ENCODE results near the gene PI4KB. TPM values are rescaled to one million over a fixed set of nuclear protein-coding genes. Genes with fewer than 3 reads are reported as not detected.

PI4KB gene
- total RNA-seq, 2 experiments from 2014 or later: 38.0 to 50.6 TPM

DNA sequence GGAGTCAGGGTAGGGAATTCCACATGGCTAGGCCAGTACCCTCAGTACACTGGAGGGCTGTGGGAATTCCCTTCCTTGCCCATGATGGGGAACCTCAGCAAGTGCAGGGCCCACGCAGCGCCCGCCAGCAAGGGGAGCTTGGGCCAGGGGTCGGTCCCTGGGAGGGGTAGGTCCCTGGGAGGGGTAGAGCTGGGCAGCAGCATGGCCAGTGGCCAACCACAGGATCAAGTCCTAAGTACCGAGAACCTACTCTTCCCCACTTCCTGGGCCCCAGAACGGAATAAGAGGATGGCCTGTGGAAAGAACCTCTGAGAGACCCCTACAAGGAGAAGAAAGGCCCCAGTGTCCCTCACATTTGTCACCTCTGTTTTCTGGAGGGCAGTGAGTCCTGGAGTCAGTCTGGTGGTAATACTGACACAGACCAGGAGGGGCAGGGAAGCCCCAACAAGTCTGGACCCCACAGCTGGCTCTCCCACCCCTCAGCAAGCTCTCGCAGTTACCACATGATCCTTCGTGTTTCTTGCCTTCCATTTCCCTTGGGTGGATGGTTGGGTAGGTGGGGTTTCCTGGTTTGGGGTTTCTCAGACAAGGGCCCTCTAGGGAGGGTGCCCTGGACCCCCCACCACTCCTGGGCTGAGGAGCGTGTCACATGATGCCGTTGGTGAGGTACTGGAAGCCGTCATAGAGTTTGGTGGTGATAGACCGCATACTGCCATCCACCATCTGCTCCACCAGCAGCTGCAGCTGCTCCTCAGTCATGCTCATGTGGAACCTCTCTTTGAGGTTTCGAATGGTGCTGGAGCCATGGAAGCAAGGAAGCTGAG is 34.8 kb downstream of the PI4KB start:
- no peak for DNase-seq (ENCODE audit: low spot score)
- intact Hi-C loops (cut with micrococcal nuclease; ENCODE audit: unreplicated experiment): no loop called here
- TF ChIP-seq, protein P1, sequence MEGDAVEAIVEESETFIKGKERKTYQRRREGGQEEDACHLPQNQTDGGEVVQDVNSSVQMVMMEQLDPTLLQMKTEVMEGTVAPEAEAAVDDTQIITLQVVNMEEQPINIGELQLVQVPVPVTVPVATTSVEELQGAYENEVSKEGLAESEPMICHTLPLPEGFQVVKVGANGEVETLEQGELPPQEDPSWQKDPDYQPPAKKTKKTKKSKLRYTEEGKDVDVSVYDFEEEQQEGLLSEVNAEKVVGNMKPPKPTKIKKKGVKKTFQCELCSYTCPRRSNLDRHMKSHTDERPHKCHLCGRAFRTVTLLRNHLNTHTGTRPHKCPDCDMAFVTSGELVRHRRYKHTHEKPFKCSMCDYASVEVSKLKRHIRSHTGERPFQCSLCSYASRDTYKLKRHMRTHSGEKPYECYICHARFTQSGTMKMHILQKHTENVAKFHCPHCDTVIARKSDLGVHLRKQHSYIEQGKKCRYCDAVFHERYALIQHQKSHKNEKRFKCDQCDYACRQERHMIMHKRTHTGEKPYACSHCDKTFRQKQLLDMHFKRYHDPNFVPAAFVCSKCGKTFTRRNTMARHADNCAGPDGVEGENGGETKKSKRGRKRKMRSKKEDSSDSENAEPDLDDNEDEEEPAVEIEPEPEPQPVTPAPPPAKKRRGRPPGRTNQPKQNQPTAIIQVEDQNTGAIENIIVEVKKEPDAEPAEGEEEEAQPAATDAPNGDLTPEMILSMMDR (conservative IDR thresholded peaks at IDR 0.05; ENCODE audit: low read length): no peak
- no peak for TF ChIP-seq EZH2phosphoT487 (IDR thresholded peaks at IDR 0.05; ENCODE audit: borderline replicate concordance, low read depth, low read length)
- no peak overlapping the region for H3K4me3 ChIP-seq (ENCODE audit: low read depth, low read length, poor library complexity, severe bottlenecking)
- H3K27ac ChIP-seq (ENCODE audit: low read depth, low read length, poor library complexity, severe bottlenecking): no peak overlapping the region
- no peaks in the 10 kb centered on the region for H3K79me2 ChIP-seq (ENCODE audit: insufficient read depth, low read depth, low read length)
- no peaks in the 10 kb centered on the region; the same call in 1 of the 2 replicates for H4K20me1 ChIP-seq (ENCODE audit: insufficient read depth, low read length)
- H3K9me3 ChIP-seq (ENCODE audit: low read length): no peaks in the 10 kb centered on the region
- ChIA-PET CTCF (ENCODE audit: unreplicated experiment) (no interaction called here), POLR2A (no interaction called here)
- no peak overlapping the region for H3K4me2 ChIP-seq (ENCODE audit: low read length)
- H3K4me1 ChIP-seq (ENCODE audit: insufficient read depth, low read length, poor library complexity, severe bottlenecking): no peaks in the 10 kb centered on the region
- no peaks in the 10 kb centered on the region for H3K9me2 ChIP-seq (ENCODE audit: insufficient read depth, low read length)
- no TSS peak for BruUV-seq (replicated peaks)
- no peak overlapping the region for H2AFZ ChIP-seq (ENCODE audit: low read length)
- H3K36me3 ChIP-seq (ENCODE audit: insufficient read depth, low read length): peaks cover 95% of the 10 kb centered on the region

DNA sequence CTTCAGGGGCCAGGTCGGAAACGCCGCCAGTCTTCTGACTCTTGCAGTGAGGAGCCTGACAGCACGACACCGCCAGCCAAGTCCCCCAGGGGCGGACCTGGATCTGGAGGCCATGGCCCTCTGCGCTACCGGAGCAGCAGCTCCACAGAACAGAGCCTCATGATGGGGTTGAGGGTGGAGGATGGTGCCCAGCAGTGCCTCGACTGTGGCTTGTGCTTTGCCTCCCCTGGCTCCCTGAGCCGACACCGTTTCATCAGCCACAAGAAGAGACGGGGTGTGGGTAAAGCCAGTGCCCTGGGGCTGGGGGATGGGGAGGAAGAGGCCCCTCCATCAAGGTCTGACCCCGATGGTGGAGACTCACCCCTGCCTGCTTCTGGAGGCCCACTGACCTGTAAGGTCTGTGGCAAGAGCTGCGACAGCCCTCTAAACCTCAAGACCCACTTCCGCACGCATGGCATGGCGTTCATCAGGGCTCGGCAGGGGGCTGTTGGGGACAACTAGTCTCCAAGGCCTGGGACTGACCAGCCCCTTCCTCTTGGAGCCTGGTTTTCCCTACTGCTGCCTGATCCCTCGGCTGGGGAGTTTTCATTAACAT is 36.4 kb downstream of the PI4KB start:
- POLR2A ChIA-PET: no interaction called here
- intact Hi-C loops (cut with micrococcal nuclease; ENCODE audit: unreplicated experiment): no loop called here

More for the DNA sequence above, 36.4 kb downstream of the PI4KB start:
- DNase-seq (ENCODE audit: low spot score): no peak
- H3K9me3 ChIP-seq (ENCODE audit: low read length): no peaks in the 10 kb centered on the region
- peaks cover 96% of the 10 kb centered on the region for H3K36me3 ChIP-seq (ENCODE audit: insufficient read depth, low read length)
- no peaks in the 10 kb centered on the region for H3K9me2 ChIP-seq (ENCODE audit: insufficient read depth, low read length)
- no peak overlapping the region for H2AFZ ChIP-seq (ENCODE audit: low read length)
- H3K4me2 ChIP-seq (ENCODE audit: low read length): no peak overlapping the region
- no peaks in the 10 kb centered on the region for H3K79me2 ChIP-seq (ENCODE audit: insufficient read depth, low read depth, low read length)
- CTCF ChIA-PET (ENCODE audit: unreplicated experiment): no interaction called here
- H4K20me1 ChIP-seq (ENCODE audit: insufficient read depth, low read length): no peaks in the 10 kb centered on the region; the same call in 1 of the 2 replicates
- no peak for TF ChIP-seq EZH2phosphoT487 (IDR thresholded peaks at IDR 0.05; ENCODE audit: borderline replicate concordance, low read depth, low read length)
- TF ChIP-seq, protein P1 (conservative IDR thresholded peaks at IDR 0.05; ENCODE audit: low read length): no peak
- BruUV-seq (replicated peaks): no TSS peak
- no peaks in the 10 kb centered on the region for H3K4me1 ChIP-seq (ENCODE audit: insufficient read depth, low read length, poor library complexity, severe bottlenecking)
- no peak overlapping the region for H3K4me3 ChIP-seq (ENCODE audit: low read depth, low read length, poor library complexity, severe bottlenecking)
- H3K27ac ChIP-seq (ENCODE audit: low read depth, low read length, poor library complexity, severe bottlenecking): no peak overlapping the region
